Astrocyte (in vitro differentiated cells and primary cell): ENCODE measurements around the gene SNCB. TPM values are rescaled to one million over a fixed set of nuclear protein-coding genes. Genes with fewer than 3 reads are reported as not detected.

Source experiments
- DNase-seq: peaks from one replicate; pipeline ENCODE4 v3.0.0-alpha.2; 2010; ENCODE audit warnings: low read depth
- FAIRE-seq: peaks from 2 replicates; lab custom pipeline; 2011; peaks lifted over from hg19 to GRCh38; lab: Jason Lieb, UNC
- H2AFZ ChIP-seq: 2 replicates; pipeline ENCODE4 v1.6.0; 2012; ENCODE audit warnings: low read depth, low read length, inconsistent platforms
- H3K27ac ChIP-seq: 2 replicates; pipeline ENCODE4 v1.5.1; 2011; ENCODE audit warnings: low read depth, low read length, inconsistent platforms
- H3K27me3 ChIP-seq: 2 replicates; pipeline ENCODE4 v1.6.0; 2011; ENCODE audit warnings: low read length, inconsistent platforms; ENCODE audit not compliant: insufficient read depth
- H3K36me3 ChIP-seq: 2 replicates; pipeline ENCODE4 v1.5.1; 2011; ENCODE audit warnings: low read length, inconsistent platforms; ENCODE audit not compliant: insufficient read depth
- H3K4me1 ChIP-seq: 2 replicates; pipeline ENCODE4 v1.5.1; 2011; ENCODE audit warnings: low read length, inconsistent platforms; ENCODE audit not compliant: insufficient read depth
- H3K4me2 ChIP-seq: 2 replicates; pipeline ENCODE4 v1.6.0; 2012; ENCODE audit warnings: low read length, inconsistent platforms
- H3K4me3 ChIP-seq: 2 replicates; pipeline ENCODE4 v1.5.1; 2011; ENCODE audit warnings: low read depth, mild to moderate bottlenecking, low read length, inconsistent platforms; ENCODE audit not compliant: insufficient read depth
- H3K79me2 ChIP-seq: 2 replicates; pipeline ENCODE4 v1.6.0; 2012; ENCODE audit warnings: mild to moderate bottlenecking, low read length, inconsistent platforms; ENCODE audit not compliant: insufficient read depth
- H3K9ac ChIP-seq: 2 replicates; pipeline ENCODE4 v1.6.0; 2012; ENCODE audit warnings: mild to moderate bottlenecking, low read length, inconsistent platforms
- H3K9me3 ChIP-seq: 2 replicates; pipeline ENCODE4 v1.5.1; 2012; ENCODE audit warnings: low read depth, mild to moderate bottlenecking, low read length, inconsistent platforms; ENCODE audit not compliant: insufficient read depth
- H4K20me1 ChIP-seq: 2 replicates; pipeline ENCODE4 v1.6.0; 2012; ENCODE audit warnings: low read length, inconsistent platforms; ENCODE audit not compliant: insufficient read depth
- H3K27ac Mint-ChIP-seq: one replicate; pipeline ENCODE4 v1.8.0; 2021; ENCODE audit warnings: mild to moderate bottlenecking, mixed read lengths; ENCODE audit not compliant: unreplicated experiment
- H3K27me3 Mint-ChIP-seq: one replicate; pipeline ENCODE4 v1.8.0; 2021; ENCODE audit warnings: low read depth, mixed read lengths; ENCODE audit not compliant: unreplicated experiment
- H3K36me3 Mint-ChIP-seq: one replicate; pipeline ENCODE4 v1.8.0; 2021; ENCODE audit warnings: low read depth, mixed read lengths; ENCODE audit not compliant: unreplicated experiment
- H3K4me1 Mint-ChIP-seq: one replicate; pipeline ENCODE4 v1.8.0; 2021; ENCODE audit warnings: low read depth, mixed read lengths; ENCODE audit not compliant: unreplicated experiment
- H3K4me3 Mint-ChIP-seq: one replicate; pipeline ENCODE4 v1.8.0; 2021; ENCODE audit warnings: mild to moderate bottlenecking, moderate library complexity, mixed read lengths; ENCODE audit not compliant: unreplicated experiment
- H3K9me3 Mint-ChIP-seq: one replicate; pipeline ENCODE4 v1.8.0; 2021; ENCODE audit warnings: mild to moderate bottlenecking, mixed read lengths; ENCODE audit not compliant: unreplicated experiment
- EZH2 ChIP-seq: IDR thresholded peaks from 2 replicates; pipeline ENCODE4 v1.6.1; 2012; ENCODE audit warnings: mild to moderate bottlenecking, low read length, inconsistent platforms; ENCODE audit not compliant: insufficient read depth
- total RNA-seq: library from RNA; stranded (reverse); gene quantifications from 2 replicates; pipeline ENCODE4 v1.2.1, GENCODE V29; 2021
- TF ChIP-seq, protein P1 (sequence below): IDR thresholded peaks from 2 replicates; pipeline ENCODE4 v1.5.1; 2011; ENCODE audit warnings: low read depth, mild to moderate bottlenecking, inconsistent platforms, low read length, moderate library complexity; ENCODE audit not compliant: insufficient read depth

SNCB gene
- total RNA-seq, 1 donor from 2014 or later = 3.4 TPM

DNA sequence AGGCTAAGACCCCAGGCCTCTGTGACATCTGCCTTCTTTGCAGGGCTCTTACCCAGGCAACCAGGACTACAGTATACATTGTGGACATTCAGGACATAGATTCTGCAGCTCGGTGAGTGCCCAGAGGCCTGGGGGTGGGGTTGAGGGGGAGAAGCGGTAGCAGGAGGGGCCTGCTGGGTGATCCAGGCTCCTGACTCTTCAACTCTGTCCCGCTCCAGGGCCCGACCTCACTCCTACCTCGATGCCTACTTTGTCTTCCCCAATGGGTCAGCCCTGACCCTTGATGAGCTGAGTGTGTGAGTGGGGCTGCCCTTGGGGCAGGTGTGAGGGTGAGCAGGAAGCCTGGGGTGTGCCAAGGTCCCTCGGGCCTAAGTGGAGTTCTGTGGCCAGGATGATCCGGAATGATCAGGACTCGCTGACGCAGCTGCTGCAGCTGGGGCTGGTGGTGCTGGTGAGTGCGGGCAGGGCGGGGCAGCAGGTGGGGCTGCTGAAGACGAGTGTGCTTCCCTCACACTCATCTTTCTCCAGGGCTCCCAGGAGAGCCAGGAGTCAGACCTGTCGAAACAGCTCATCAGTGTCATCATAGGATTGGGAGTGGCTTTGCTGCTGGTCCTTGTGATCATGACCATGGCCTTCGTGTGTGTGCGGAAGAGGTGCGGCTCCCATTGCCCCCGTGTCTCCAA is 40.2 kb downstream of the SNCB start:
- no peak for TF ChIP-seq EZH2
- TF ChIP-seq, protein P1, sequence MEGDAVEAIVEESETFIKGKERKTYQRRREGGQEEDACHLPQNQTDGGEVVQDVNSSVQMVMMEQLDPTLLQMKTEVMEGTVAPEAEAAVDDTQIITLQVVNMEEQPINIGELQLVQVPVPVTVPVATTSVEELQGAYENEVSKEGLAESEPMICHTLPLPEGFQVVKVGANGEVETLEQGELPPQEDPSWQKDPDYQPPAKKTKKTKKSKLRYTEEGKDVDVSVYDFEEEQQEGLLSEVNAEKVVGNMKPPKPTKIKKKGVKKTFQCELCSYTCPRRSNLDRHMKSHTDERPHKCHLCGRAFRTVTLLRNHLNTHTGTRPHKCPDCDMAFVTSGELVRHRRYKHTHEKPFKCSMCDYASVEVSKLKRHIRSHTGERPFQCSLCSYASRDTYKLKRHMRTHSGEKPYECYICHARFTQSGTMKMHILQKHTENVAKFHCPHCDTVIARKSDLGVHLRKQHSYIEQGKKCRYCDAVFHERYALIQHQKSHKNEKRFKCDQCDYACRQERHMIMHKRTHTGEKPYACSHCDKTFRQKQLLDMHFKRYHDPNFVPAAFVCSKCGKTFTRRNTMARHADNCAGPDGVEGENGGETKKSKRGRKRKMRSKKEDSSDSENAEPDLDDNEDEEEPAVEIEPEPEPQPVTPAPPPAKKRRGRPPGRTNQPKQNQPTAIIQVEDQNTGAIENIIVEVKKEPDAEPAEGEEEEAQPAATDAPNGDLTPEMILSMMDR = no peak
- Histone ChIP-seq H3K4me3 (no peak overlapping the region), H3K79me2 (no peaks in the 10 kb centered on the region), H3K36me3 (no peaks in the 10 kb centered on the region), H2AFZ (no peak overlapping the region), H3K27ac (no peak overlapping the region), H3K4me1 (no peaks in the 10 kb centered on the region), H3K4me2 (no peak overlapping the region), H3K9me3 (peaks cover 5% of the 10 kb centered on the region), H4K20me1 (no peaks in the 10 kb centered on the region), H3K27me3 (no peaks in the 10 kb centered on the region), H3K9ac (no peak overlapping the region)
- H3K36me3 Mint-ChIP-seq = peaks cover 3% of the 10 kb centered on the region
- H3K27ac Mint-ChIP-seq = no peak overlapping the region
- H3K4me1 Mint-ChIP-seq = no peaks in the 10 kb centered on the region
- FAIRE-seq = no peak
- H3K9me3 Mint-ChIP-seq = peaks cover 14% of the 10 kb centered on the region
- DNase-seq = no peak
- H3K27me3 Mint-ChIP-seq = peaks cover 35% of the 10 kb centered on the region
- no peak overlapping the region for H3K4me3 Mint-ChIP-seq

DNA sequence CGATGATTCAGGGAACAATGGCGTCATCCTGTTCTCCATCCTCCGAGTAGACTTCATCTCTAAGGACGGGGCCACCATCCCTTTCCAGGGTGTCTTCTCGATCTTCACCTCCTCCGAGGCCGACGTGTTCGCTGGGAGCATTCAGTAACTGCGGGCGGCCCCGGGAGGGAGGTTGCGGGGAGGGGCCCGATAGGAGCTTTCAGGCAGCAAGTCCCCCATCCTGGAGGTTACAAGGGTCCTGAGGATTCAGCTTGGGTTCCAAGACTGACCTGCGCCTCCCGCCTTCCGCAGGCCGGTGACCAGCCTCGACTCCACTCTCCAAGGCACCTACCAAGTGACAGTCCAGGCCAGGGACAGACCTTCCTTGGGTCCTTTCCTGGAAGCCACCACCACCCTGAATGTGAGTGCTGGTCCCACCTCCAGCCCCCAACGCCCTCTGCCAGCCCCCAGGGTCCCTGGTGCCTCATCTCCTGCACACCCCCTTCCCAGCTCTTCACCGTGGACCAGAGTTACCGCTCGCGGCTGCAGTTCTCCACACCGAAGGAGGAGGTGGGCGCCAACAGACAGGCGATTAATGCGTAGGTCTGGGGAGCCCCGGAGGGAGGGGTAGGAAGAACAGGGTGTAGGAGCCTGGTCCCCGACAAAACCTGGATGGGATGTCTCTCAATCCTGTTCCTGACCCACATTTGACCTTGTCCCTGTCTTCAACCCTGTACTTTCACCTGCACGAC is 41.1 kb downstream of the SNCB start:
- Mint-ChIP-seq H3K4me3 (no peak overlapping the region), H3K27ac (no peak overlapping the region), H3K9me3 (peaks cover 15% of the 10 kb centered on the region), H3K4me1 (no peaks in the 10 kb centered on the region), H3K27me3 (peaks cover 30% of the 10 kb centered on the region), H3K36me3 (peaks cover 3% of the 10 kb centered on the region)
- Histone ChIP-seq H3K79me2 (no peaks in the 10 kb centered on the region), H3K27me3 (no peaks in the 10 kb centered on the region), H3K4me2 (no peak overlapping the region), H3K36me3 (no peaks in the 10 kb centered on the region), H3K4me1 (no peaks in the 10 kb centered on the region), H3K9ac (no peak overlapping the region), H3K9me3 (peaks cover 10% of the 10 kb centered on the region), H2AFZ (no peak overlapping the region), H4K20me1 (no peaks in the 10 kb centered on the region), H3K27ac (no peak overlapping the region), H3K4me3 (no peak overlapping the region)
- FAIRE-seq = no peak
- no peak for DNase-seq
- TF ChIP-seq EZH2 = no peak
- TF ChIP-seq, protein P1 = no peak

DNA sequence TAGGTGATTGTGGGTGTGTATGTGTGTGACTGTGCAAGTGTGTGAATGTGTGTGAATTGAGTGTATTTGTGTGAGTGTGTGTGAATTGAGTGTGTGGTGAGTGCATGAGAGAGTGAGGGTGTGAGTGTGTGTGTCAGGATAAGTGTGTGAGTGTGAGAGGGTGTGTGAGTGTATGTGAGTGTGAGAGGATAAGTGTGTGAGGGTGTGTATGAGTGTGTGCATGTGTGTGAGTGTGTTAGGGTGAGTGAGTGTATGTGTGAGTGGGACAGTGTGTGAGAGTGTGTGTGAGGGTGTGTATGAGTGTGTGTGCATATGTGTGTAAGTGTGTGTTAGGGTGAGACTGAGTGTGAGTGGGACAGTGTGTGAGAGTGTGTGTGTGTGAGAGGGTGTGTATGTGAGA is 42.0 kb downstream of the SNCB start:
- Histone ChIP-seq H3K4me2 (no peak overlapping the region), H3K27ac (no peak overlapping the region), H3K9ac (no peak overlapping the region), H3K9me3 (peaks cover 10% of the 10 kb centered on the region), H3K79me2 (no peaks in the 10 kb centered on the region), H4K20me1 (no peaks in the 10 kb centered on the region), H3K36me3 (no peaks in the 10 kb centered on the region), H3K27me3 (no peaks in the 10 kb centered on the region), H3K4me1 (no peaks in the 10 kb centered on the region), H2AFZ (no peak overlapping the region), H3K4me3 (no peak overlapping the region)
- FAIRE-seq = no peak
- no peaks in the 10 kb centered on the region for H3K4me1 Mint-ChIP-seq
- peaks cover 15% of the 10 kb centered on the region for H3K9me3 Mint-ChIP-seq
- no peak overlapping the region for H3K27ac Mint-ChIP-seq
- no peak overlapping the region for H3K4me3 Mint-ChIP-seq
- H3K36me3 Mint-ChIP-seq = no peaks in the 10 kb centered on the region
- TF ChIP-seq, protein P1 = no peak
- no peak for TF ChIP-seq EZH2
- DNase-seq = no peak
- peaks cover 29% of the 10 kb centered on the region for H3K27me3 Mint-ChIP-seq
